ENCODE results near the gene HOXD3. TPM values are rescaled to one million over a fixed set of nuclear protein-coding genes. Genes with fewer than 3 reads are reported as not detected.

The HOXD3 gene
- 0.28 TPM for total RNA-seq
- 0.82 TPM for polyA plus RNA-seq
- long read RNA-seq, donor 1 = 0 reads
- long read RNA-seq, donor 2 = 0 reads
- long read RNA-seq, donor 3, partial matches to known transcripts = 0 of 1 reads
- long read RNA-seq, donor 3, other reads (novel, unspliced or antisense) = 0 of 1 reads
- long read RNA-seq, donor 4 = 0 reads
- long read RNA-seq, donor 5, partial matches to known transcripts = 0 of 4 reads
- long read RNA-seq, donor 5, other reads (novel, unspliced or antisense) = 0 of 4 reads
- long read RNA-seq, donor 6 = 0 reads
- long read RNA-seq, donor 7 = 0 reads
- long read RNA-seq, donor 8 = 0 reads
- long read RNA-seq, donor 9 = 0 reads
- long read RNA-seq, donor 10 = 0 reads

GRCh38 chr2:176156807-176157498 lies at the start of gene HOXD3:
Gene HOXD3 (plus strand): TSS chr2:176157307. CDS start chr2:176169115, 11,808 bp downstream.
- Histone ChIP-seq H3K9me3 (ENCODE audit: control insufficient read depth in 2 of 2, insufficient read depth in 1 of 2, low read length in 1 of 2) (peaks cover 0 to 4% of the 10 kb centered on the region in 2 donors), H3K4me3 (ENCODE audit: low read length in 2 of 2) (no peak within 1 kb of the TSS), H3K36me3 (ENCODE audit: control insufficient read depth in 2 of 2, insufficient read depth in 2 of 2, low read length in 1 of 2) (no peaks in the 10 kb centered on the region), H3K27me3 (ENCODE audit: control insufficient read depth in 2 of 2, insufficient read depth in 1 of 2, low read length in 1 of 2) (peaks cover 97 to 100% of the 10 kb centered on the region in 2 donors), H3K4me1 (ENCODE audit: control insufficient read depth in 2 of 2, insufficient read depth in 2 of 2, low read length in 2 of 2) (peaks cover 0 to 12% of the 10 kb centered on the region in 2 donors), H3K27ac (ENCODE audit: low read depth in 1 of 2, low read length in 1 of 2) (no peak within 1 kb of the TSS)
- DNase-seq (ENCODE audit: low read depth in 6 of 9, low spot score in 9 of 9) = no peak
- WGBS = 8% methylated on average over 48 of the region's 48 CpGs

DNA sequence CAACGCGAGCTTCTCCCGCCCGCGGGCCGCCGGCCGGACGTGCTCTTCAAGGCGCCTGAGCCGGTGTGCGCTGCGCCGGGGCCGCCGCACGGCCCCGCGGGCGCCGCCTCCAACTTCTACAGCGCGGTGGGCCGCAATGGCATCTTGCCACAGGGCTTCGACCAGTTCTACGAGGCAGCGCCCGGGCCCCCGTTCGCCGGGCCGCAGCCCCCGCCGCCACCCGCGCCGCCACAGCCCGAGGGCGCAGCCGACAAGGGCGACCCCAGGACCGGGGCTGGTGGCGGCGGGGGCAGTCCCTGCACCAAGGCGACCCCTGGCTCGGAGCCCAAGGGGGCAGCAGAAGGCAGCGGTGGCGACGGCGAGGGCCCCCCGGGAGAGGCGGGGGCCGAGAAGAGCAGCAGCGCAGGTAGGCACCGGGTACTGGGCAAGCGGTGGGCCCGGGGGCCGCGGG lies 49.4 kb upstream of the HOXD3 start:
- peaks cover 0 to 3% of the 10 kb centered on the region in 2 donors for H3K4me1 ChIP-seq (ENCODE audit: control insufficient read depth in 2 of 2, insufficient read depth in 2 of 2, low read length in 2 of 2)
- H3K27ac ChIP-seq (ENCODE audit: low read depth in 1 of 2, low read length in 1 of 2) = no peak overlapping the region
- H3K9me3 ChIP-seq (ENCODE audit: control insufficient read depth in 2 of 2, insufficient read depth in 1 of 2, low read length in 1 of 2) = peaks cover 0 to 4% of the 10 kb centered on the region in 2 donors
- no peaks in the 10 kb centered on the region for H3K36me3 ChIP-seq (ENCODE audit: control insufficient read depth in 2 of 2, insufficient read depth in 2 of 2, low read length in 1 of 2)
- WGBS = 5% methylated on average over 59 of the region's 59 CpGs
- H3K4me3 ChIP-seq (ENCODE audit: low read length in 2 of 2) = no peak overlapping the region
- H3K27me3 ChIP-seq (ENCODE audit: control insufficient read depth in 2 of 2, insufficient read depth in 1 of 2, low read length in 1 of 2) = peaks cover 93 to 98% of the 10 kb centered on the region in 2 donors
- DNase-seq (ENCODE audit: low read depth in 6 of 9, low spot score in 9 of 9) = no peak

DNA sequence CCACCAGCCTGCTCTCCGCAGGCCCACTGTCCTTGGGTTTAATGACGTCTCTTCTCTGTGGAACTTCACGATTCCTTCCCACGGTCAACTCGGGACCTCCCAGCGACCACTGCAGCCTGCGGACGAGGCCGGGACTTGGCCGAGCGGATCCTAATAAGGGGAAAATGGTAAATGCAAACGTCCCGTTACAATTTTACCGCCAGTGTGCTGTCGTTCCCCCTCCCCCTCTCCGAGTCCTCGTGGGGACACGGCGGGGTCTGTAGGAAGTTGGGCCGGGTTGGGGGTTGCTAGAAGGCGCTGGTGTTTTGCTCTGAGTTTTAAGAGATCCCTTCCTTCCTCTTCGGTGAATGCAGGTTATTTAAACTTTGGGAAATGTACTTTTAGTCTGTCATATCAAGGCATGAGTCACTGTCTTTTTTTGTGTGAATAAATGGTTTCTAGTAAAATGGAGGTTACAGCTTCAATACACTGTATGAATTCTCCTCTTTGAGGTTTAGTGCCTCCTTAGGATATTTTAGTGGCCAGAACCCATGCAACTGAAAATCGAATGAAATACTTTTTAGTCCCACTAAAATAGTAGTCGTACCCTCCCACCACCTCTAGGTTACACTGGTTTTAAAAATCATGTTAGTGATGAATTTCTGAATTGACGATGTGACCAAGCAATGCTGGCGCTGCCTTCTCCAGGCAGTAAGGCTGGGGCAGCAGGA lies 47.8 kb upstream of the HOXD3 start:
- Histone ChIP-seq H3K27me3 (ENCODE audit: control insufficient read depth in 2 of 2, insufficient read depth in 1 of 2, low read length in 1 of 2) (peaks cover 89 to 98% of the 10 kb centered on the region in 2 donors), H3K4me3 (ENCODE audit: low read length in 2 of 2) (no peak overlapping the region), H3K4me1 (ENCODE audit: control insufficient read depth in 2 of 2, insufficient read depth in 2 of 2, low read length in 2 of 2) (peaks cover 0 to 3% of the 10 kb centered on the region in 2 donors), H3K27ac (ENCODE audit: low read depth in 1 of 2, low read length in 1 of 2) (no peak overlapping the region), H3K36me3 (ENCODE audit: control insufficient read depth in 2 of 2, insufficient read depth in 2 of 2, low read length in 1 of 2) (no peaks in the 10 kb centered on the region), H3K9me3 (ENCODE audit: control insufficient read depth in 2 of 2, insufficient read depth in 1 of 2, low read length in 1 of 2) (peaks cover 0 to 3% of the 10 kb centered on the region in 2 donors)
- DNase-seq (ENCODE audit: low read depth in 6 of 9, low spot score in 9 of 9) = no peak
- WGBS = 12% methylated on average over 26 of the region's 26 CpGs

DNA sequence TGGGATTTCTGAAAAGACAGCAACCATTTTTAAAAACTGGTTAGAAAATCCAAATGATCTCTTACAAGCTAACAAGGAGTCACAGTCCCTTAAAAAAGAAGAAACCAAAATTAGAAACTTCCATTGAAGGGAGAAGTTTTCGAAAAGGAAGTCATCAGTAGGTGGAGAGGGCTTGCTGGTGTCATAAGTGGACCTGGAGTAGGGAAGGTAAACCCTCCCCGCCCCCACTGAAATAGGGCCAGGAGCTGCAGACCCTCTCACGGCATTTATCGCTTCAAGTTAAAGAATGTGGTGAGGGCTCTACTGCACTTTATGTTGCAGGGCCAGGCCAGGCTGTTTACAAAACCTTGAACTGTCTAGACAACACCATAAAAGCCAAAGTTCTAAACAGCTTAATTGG lies 47.2 kb upstream of the HOXD3 start:
- WGBS = 15% methylated on average over 4 of the region's 4 CpGs
- peaks cover 0 to 3% of the 10 kb centered on the region in 2 donors for H3K4me1 ChIP-seq (ENCODE audit: control insufficient read depth in 2 of 2, insufficient read depth in 2 of 2, low read length in 2 of 2)
- DNase-seq (ENCODE audit: low read depth in 6 of 9, low spot score in 9 of 9) = no peak
- H3K27ac ChIP-seq (ENCODE audit: low read depth in 1 of 2, low read length in 1 of 2) = no peak overlapping the region
- no peaks in the 10 kb centered on the region for H3K9me3 ChIP-seq (ENCODE audit: control insufficient read depth in 2 of 2, insufficient read depth in 1 of 2, low read length in 1 of 2)
- no peaks in the 10 kb centered on the region for H3K36me3 ChIP-seq (ENCODE audit: control insufficient read depth in 2 of 2, insufficient read depth in 2 of 2, low read length in 1 of 2)
- peaks cover 89 to 98% of the 10 kb centered on the region in 2 donors for H3K27me3 ChIP-seq (ENCODE audit: control insufficient read depth in 2 of 2, insufficient read depth in 1 of 2, low read length in 1 of 2)
- no peak overlapping the region for H3K4me3 ChIP-seq (ENCODE audit: low read length in 2 of 2)

- Histone ChIP-seq H3K27me3 (ENCODE audit: control insufficient read depth in 2 of 2, insufficient read depth in 1 of 2, low read length in 1 of 2) (peaks cover 89 to 98% of the 10 kb centered on the region in 2 donors), H3K9me3 (ENCODE audit: control insufficient read depth in 2 of 2, insufficient read depth in 1 of 2, low read length in 1 of 2) (no peaks in the 10 kb centered on the region), H3K27ac (ENCODE audit: low read depth in 1 of 2, low read length in 1 of 2) (no peak overlapping the region), H3K4me1 (ENCODE audit: control insufficient read depth in 2 of 2, insufficient read depth in 2 of 2, low read length in 2 of 2) (peaks cover 0 to 3% of the 10 kb centered on the region in 2 donors), H3K4me3 (ENCODE audit: low read length in 2 of 2) (no peak overlapping the region), H3K36me3 (ENCODE audit: control insufficient read depth in 2 of 2, insufficient read depth in 2 of 2, low read length in 1 of 2) (no peaks in the 10 kb centered on the region)
- WGBS = 22% methylated on average over 7 of the region's 7 CpGs
- no peak for DNase-seq (ENCODE audit: low read depth in 6 of 9, low spot score in 9 of 9)
Observed at GRCh38 chr2:176110415-176111308, 46.4 kb upstream of the HOXD3 start.

DNA sequence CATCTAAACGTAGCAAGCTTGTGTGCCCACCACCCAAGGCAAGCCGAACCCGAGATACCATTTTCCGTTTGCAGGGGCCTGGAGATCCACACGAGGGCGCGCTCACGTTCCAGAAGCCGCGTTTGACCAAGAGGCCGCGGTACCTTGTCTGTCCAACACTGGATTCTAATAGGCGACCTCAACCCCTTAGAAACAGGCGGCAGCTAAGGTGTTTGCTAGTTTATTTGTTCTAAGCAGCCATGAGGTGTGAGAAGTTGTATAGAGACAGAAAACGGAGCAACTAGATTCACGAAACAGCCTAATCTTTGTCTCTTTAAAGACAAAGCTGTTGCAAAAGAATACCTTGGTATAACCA lies 45.8 kb upstream of the HOXD3 start:
- peak in 2 of 9 donors; percentile 40 to 56 for DNase-seq (ENCODE audit: low read depth in 6 of 9, low spot score in 9 of 9)
- Histone ChIP-seq H3K36me3 (ENCODE audit: control insufficient read depth in 2 of 2, insufficient read depth in 2 of 2, low read length in 1 of 2) (no peaks in the 10 kb centered on the region), H3K9me3 (ENCODE audit: control insufficient read depth in 2 of 2, insufficient read depth in 1 of 2, low read length in 1 of 2) (peaks cover 0 to 3% of the 10 kb centered on the region in 2 donors), H3K4me1 (ENCODE audit: control insufficient read depth in 2 of 2, insufficient read depth in 2 of 2, low read length in 2 of 2) (peaks cover 0 to 3% of the 10 kb centered on the region in 2 donors), H3K4me3 (ENCODE audit: low read length in 2 of 2) (no peak overlapping the region), H3K27me3 (ENCODE audit: control insufficient read depth in 2 of 2, insufficient read depth in 1 of 2, low read length in 1 of 2) (peaks cover 89 to 98% of the 10 kb centered on the region in 2 donors), H3K27ac (ENCODE audit: low read depth in 1 of 2, low read length in 1 of 2) (no peak overlapping the region)
- WGBS = 3% methylated on average over 16 of the region's 16 CpGs

DNA sequence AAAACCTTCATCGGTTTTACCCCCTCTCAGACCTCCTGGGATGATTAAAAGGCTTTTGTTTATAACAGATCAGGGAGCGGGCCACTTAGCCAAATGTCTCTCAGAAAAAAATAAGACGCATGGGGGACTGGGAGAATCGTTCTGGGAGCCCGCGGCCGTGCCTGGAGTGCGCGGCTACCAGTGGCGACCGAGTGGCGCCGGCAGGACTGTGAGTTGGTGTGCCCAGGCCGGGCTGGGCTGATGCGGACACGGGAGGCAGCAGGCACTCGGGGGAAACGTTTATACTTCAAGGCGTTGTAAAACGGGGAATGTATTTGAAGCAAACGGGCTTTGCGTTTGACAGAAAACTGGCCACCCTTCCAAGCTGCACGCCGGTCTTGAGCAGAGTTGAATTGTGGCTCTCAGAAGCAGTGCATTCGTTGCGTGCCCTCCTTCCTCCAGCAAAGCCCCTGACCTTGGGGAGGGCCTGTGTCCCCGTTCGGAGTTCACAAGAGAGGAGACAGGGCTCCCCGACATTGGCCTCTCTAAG lies 45.2 kb upstream of the HOXD3 start:
- peaks cover 0 to 3% of the 10 kb centered on the region in 2 donors for H3K4me1 ChIP-seq (ENCODE audit: control insufficient read depth in 2 of 2, insufficient read depth in 2 of 2, low read length in 2 of 2)
- H3K27me3 ChIP-seq (ENCODE audit: control insufficient read depth in 2 of 2, insufficient read depth in 1 of 2, low read length in 1 of 2) = peaks cover 89 to 98% of the 10 kb centered on the region in 2 donors
- peaks cover 0 to 6% of the 10 kb centered on the region in 2 donors for H3K9me3 ChIP-seq (ENCODE audit: control insufficient read depth in 2 of 2, insufficient read depth in 1 of 2, low read length in 1 of 2)
- WGBS = 6% methylated on average over 29 of the region's 29 CpGs
- DNase-seq (ENCODE audit: low read depth in 6 of 9, low spot score in 9 of 9) = no peak
- H3K4me3 ChIP-seq (ENCODE audit: low read length in 2 of 2) = no peak overlapping the region
- H3K36me3 ChIP-seq (ENCODE audit: control insufficient read depth in 2 of 2, insufficient read depth in 2 of 2, low read length in 1 of 2) = no peaks in the 10 kb centered on the region
- H3K27ac ChIP-seq (ENCODE audit: low read depth in 1 of 2, low read length in 1 of 2) = no peak overlapping the region
